ENCODE data around the gene OSBPL9. TPM values are rescaled to one million over a fixed set of nuclear protein-coding genes. Genes with fewer than 3 reads are reported as not detected.

OSBPL9 gene
- total RNA-seq, 1 experiment from 2014 or later: 61.9 TPM

DNA sequence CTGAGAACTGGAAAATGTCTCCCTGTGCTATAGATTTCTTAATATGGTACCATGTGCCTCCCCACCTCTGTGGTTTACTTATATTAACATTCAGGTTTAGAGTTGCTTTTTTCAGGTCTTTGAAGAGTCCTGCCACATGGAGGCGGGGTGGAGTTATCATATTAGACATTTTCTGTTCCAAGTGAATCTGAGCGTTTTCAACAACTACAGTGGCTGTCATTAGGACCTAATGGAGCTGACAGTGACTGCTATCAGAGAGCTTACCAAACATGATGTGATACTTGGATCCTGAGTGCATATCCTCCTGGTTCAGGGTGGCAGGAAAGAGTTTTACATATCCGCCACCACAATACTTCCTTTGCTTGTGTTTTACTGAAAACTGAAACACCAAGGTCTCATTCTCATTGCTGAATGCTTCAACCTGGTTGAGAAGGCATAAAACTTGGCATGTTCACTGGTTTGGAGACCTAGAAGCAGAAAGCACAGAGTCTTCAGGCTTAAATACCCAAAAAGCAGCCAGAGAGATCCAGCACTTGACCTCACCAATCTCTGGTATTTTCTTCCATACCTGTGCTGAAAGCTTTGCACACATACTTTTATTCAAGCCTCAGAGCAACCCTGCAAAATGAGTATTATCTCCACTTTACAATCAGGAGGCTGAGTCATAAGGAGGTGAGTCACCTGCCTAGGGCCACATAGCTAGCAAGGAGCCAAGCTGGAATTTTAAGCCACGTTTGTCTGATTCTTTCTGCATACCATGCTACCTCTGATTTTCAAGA lies 47.4 kb upstream of the OSBPL9 start:
- Mint-ChIP-seq H3K9me3 (ENCODE audit: unreplicated experiment) (no peaks in the 10 kb centered on the region), H3K27ac (ENCODE audit: unreplicated experiment) (peak overlapping the region; percentile 98), H3K4me3 (ENCODE audit: unreplicated experiment) (peak overlapping the region; percentile 50), H3K36me3 (ENCODE audit: insufficient read depth, unreplicated experiment) (no peaks in the 10 kb centered on the region), H3K4me1 (ENCODE audit: low read depth, unreplicated experiment) (peaks cover 15% of the 10 kb centered on the region), H3K27me3 (ENCODE audit: insufficient read depth, unreplicated experiment) (no peaks in the 10 kb centered on the region)
- no peaks in the 10 kb centered on the region for H3K36me3 ChIP-seq (ENCODE audit: control insufficient read depth, insufficient read depth, low read length)
- H3K27me3 ChIP-seq (replicated peaks; ENCODE audit: control insufficient read depth, insufficient read depth, low read length): no peaks in the 10 kb centered on the region
- TSS peak; percentile 88 for BruUV-seq (replicated peaks)
- H3K9me3 ChIP-seq: no peaks in the 10 kb centered on the region
- intact Hi-C loops (cut with micrococcal nuclease; ENCODE audit: unreplicated experiment): loop anchor here (1.0 to 2.0 kb wide), 3 partner anchors 11 to 200 kb away; partner anchors contain the start of gene OSBPL9
- DNase-seq: peak; percentile 65 to 75
- CTCF ChIA-PET: interaction anchor here (0.5 to 1.1 kb wide), 11 partner anchors 34 to 628 kb away, joined by 3 to 10 read pairs (median 5); no protein-coding TSS in a partner anchor
- peaks cover 38% of the 10 kb centered on the region for H3K4me1 ChIP-seq
- TF ChIP-seq, protein P1, sequence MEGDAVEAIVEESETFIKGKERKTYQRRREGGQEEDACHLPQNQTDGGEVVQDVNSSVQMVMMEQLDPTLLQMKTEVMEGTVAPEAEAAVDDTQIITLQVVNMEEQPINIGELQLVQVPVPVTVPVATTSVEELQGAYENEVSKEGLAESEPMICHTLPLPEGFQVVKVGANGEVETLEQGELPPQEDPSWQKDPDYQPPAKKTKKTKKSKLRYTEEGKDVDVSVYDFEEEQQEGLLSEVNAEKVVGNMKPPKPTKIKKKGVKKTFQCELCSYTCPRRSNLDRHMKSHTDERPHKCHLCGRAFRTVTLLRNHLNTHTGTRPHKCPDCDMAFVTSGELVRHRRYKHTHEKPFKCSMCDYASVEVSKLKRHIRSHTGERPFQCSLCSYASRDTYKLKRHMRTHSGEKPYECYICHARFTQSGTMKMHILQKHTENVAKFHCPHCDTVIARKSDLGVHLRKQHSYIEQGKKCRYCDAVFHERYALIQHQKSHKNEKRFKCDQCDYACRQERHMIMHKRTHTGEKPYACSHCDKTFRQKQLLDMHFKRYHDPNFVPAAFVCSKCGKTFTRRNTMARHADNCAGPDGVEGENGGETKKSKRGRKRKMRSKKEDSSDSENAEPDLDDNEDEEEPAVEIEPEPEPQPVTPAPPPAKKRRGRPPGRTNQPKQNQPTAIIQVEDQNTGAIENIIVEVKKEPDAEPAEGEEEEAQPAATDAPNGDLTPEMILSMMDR (IDR thresholded peaks at IDR 0.05; ENCODE audit: insufficient read depth in 1 of 2, low read depth in 1 of 2, low read length in 1 of 2, severe bottlenecking in 1 of 2, unreplicated experiment in 1 of 2): peak in 1 of 2 experiments; percentile 7
- POLR2A ChIA-PET: no interaction called here
- no peak overlapping the region for H3K4me3 ChIP-seq (ENCODE audit: low read depth, low read length)

DNA sequence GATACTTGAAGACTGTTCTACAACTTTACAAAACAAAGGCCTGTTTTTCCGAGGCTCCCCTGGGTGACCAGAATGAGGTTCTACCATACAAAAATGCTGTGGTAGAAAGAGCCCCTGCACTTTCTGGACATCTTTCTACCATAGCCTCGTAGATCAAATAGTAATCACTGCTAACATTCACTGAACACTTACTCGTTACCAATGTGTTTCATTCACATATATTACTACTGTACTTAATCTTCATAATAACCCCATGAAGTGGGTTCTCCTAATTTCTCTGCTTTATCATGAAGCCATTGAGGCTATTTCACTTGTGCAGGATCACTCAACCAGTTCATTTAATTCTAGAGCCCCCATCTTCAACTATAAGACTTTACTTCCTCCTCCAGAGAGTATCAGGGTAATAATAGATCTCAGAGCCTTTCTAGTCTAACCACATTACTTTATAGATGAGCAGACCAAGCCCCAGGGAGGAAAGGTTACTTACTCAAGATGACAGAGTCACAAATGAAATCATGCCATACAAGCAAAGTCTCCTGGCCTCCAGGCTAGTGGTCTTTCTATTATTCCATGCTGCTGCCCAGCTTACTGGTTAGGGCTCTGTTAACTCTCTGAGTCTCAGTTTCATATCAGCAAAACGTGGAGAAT lies 46.7 kb upstream of the OSBPL9 start:
- H3K4me1 Mint-ChIP-seq (ENCODE audit: low read depth, unreplicated experiment): peaks cover 15% of the 10 kb centered on the region
- ChIA-PET CTCF (interaction anchor here (0.5 to 1.1 kb wide), 2 partner anchors 58 to 199 kb away, joined by 5 read pairs; no protein-coding TSS in a partner anchor), POLR2A (no interaction called here)
- Histone ChIP-seq H3K4me1 (peaks cover 34% of the 10 kb centered on the region), H3K4me3 (ENCODE audit: low read depth, low read length) (no peak overlapping the region), H3K9me3 (no peaks in the 10 kb centered on the region), H3K36me3 (ENCODE audit: control insufficient read depth, insufficient read depth, low read length) (no peaks in the 10 kb centered on the region), H3K27me3 (replicated peaks; ENCODE audit: control insufficient read depth, insufficient read depth, low read length) (no peaks in the 10 kb centered on the region)
- H3K27ac Mint-ChIP-seq (ENCODE audit: unreplicated experiment): peak overlapping the region; percentile 98
- intact Hi-C loops (cut with micrococcal nuclease; ENCODE audit: unreplicated experiment): no loop called here
- H3K4me3 Mint-ChIP-seq (ENCODE audit: unreplicated experiment): peak overlapping the region; percentile 50
- BruUV-seq (replicated peaks): no TSS peak
- no peaks in the 10 kb centered on the region for H3K27me3 Mint-ChIP-seq (ENCODE audit: insufficient read depth, unreplicated experiment)
- H3K36me3 Mint-ChIP-seq (ENCODE audit: insufficient read depth, unreplicated experiment): no peaks in the 10 kb centered on the region
- H3K9me3 Mint-ChIP-seq (ENCODE audit: unreplicated experiment): no peaks in the 10 kb centered on the region
- TF ChIP-seq, protein P1 (IDR thresholded peaks at IDR 0.05; ENCODE audit: insufficient read depth in 1 of 2, low read depth in 1 of 2, low read length in 1 of 2, severe bottlenecking in 1 of 2, unreplicated experiment in 1 of 2): no peak
- no peak for DNase-seq

DNA sequence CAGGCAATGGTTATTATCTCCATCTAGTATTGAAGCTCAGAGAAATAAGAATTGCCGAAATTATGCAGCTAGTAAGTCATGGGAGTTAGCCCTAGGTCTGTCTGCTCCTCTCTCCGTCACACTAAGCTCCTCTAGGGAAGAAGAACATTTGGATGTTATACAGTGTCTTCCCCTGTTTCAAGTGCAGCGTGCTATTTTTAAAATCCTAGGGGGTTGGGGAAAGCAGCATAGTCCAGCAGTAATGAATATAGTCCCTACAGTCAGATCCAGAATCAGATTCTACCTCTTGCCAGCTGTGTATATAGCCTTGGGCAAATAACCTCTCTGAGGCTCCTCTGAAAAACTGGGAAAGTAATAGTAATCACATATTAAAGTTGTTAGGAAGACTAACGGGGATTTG lies 44.5 kb upstream of the OSBPL9 start:
- DNase-seq: no peak
- no peaks in the 10 kb centered on the region for H3K27me3 ChIP-seq (replicated peaks; ENCODE audit: control insufficient read depth, insufficient read depth, low read length)
- ChIA-PET POLR2A (no interaction called here), CTCF (no interaction called here)
- peaks cover 34% of the 10 kb centered on the region for H3K4me1 ChIP-seq
- no TSS peak for BruUV-seq (replicated peaks)
- Mint-ChIP-seq H3K4me3 (ENCODE audit: unreplicated experiment) (no peak overlapping the region), H3K9me3 (ENCODE audit: unreplicated experiment) (no peaks in the 10 kb centered on the region), H3K27me3 (ENCODE audit: insufficient read depth, unreplicated experiment) (no peaks in the 10 kb centered on the region), H3K27ac (ENCODE audit: unreplicated experiment) (no peak overlapping the region), H3K4me1 (ENCODE audit: low read depth, unreplicated experiment) (peaks cover 15% of the 10 kb centered on the region), H3K36me3 (ENCODE audit: insufficient read depth, unreplicated experiment) (no peaks in the 10 kb centered on the region)
- intact Hi-C loops (cut with micrococcal nuclease; ENCODE audit: unreplicated experiment): no loop called here
- H3K9me3 ChIP-seq: no peaks in the 10 kb centered on the region
- H3K36me3 ChIP-seq (ENCODE audit: control insufficient read depth, insufficient read depth, low read length): no peaks in the 10 kb centered on the region
- no peak overlapping the region for H3K4me3 ChIP-seq (ENCODE audit: low read depth, low read length)
- TF ChIP-seq, protein P1 (IDR thresholded peaks at IDR 0.05; ENCODE audit: insufficient read depth in 1 of 2, low read depth in 1 of 2, low read length in 1 of 2, severe bottlenecking in 1 of 2, unreplicated experiment in 1 of 2): no peak
